Chondrocyte (in vitro differentiated cells): ENCODE results near the gene HAUS3. TPM values are rescaled to one million over a fixed set of nuclear protein-coding genes. Genes with fewer than 3 reads are reported as not detected.

ENCODE experiments used
- DNase-seq: peaks from one replicate; pipeline ENCODE4 v3.0.0; 2021; ENCODE audit warnings: mixed read lengths, low spot score
- H3K27ac Mint-ChIP-seq: one replicate; pipeline ENCODE4 v1.8.0; 2021; ENCODE audit warnings: mild to moderate bottlenecking, moderate library complexity, mixed read lengths; ENCODE audit not compliant: unreplicated experiment
- H3K27me3 Mint-ChIP-seq: 2 replicates; pipeline ENCODE4 v1.8.0; 2021; ENCODE audit warnings: low read depth, mixed read lengths
- H3K36me3 Mint-ChIP-seq: 2 replicates; pipeline ENCODE4 v1.8.0; 2021; ENCODE audit warnings: low read depth, mixed read lengths
- H3K4me1 Mint-ChIP-seq: 2 replicates; pipeline ENCODE4 v1.8.0; 2021; ENCODE audit warnings: low read depth, mild to moderate bottlenecking, mixed read lengths
- H3K4me3 Mint-ChIP-seq: one replicate; pipeline ENCODE4 v1.8.0; 2021; ENCODE audit warnings: mild to moderate bottlenecking, moderate library complexity, mixed read lengths; ENCODE audit not compliant: unreplicated experiment
- H3K9me3 Mint-ChIP-seq: 2 replicates; pipeline ENCODE4 v1.8.0; 2021; ENCODE audit warnings: low read depth, mixed read lengths
- total RNA-seq: library from RNA; stranded (reverse); gene quantifications from 3 replicates; pipeline ENCODE4 v1.2.1, GENCODE V29; 2021
- TF ChIP-seq, protein P1 (sequence below): fragments of 200-600 bp; sonication (generic); IDR thresholded peaks from 2 replicates; pipeline ENCODE4 v1.5.0; 2021; ENCODE audit warnings: antibody characterized with exemption, mild to moderate bottlenecking, moderate library complexity

HAUS3 gene
- total RNA-seq, 1 donor from 2014 or later = 10.0 TPM

GRCh38 chr4:2261110-2261852, 19.4 kb upstream of the HAUS3 start:
- Mint-ChIP-seq H3K4me3 (peak overlapping the region; percentile 74), H3K9me3 (no peaks in the 10 kb centered on the region), H3K27ac (no peak overlapping the region), H3K36me3 (no peaks in the 10 kb centered on the region), H3K4me1 (peaks cover 18% of the 10 kb centered on the region), H3K27me3 (no peaks in the 10 kb centered on the region)
- TF ChIP-seq, protein P1, sequence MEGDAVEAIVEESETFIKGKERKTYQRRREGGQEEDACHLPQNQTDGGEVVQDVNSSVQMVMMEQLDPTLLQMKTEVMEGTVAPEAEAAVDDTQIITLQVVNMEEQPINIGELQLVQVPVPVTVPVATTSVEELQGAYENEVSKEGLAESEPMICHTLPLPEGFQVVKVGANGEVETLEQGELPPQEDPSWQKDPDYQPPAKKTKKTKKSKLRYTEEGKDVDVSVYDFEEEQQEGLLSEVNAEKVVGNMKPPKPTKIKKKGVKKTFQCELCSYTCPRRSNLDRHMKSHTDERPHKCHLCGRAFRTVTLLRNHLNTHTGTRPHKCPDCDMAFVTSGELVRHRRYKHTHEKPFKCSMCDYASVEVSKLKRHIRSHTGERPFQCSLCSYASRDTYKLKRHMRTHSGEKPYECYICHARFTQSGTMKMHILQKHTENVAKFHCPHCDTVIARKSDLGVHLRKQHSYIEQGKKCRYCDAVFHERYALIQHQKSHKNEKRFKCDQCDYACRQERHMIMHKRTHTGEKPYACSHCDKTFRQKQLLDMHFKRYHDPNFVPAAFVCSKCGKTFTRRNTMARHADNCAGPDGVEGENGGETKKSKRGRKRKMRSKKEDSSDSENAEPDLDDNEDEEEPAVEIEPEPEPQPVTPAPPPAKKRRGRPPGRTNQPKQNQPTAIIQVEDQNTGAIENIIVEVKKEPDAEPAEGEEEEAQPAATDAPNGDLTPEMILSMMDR = no peak
- DNase-seq = peak; percentile 83

- no peak overlapping the region for H3K27ac Mint-ChIP-seq
- H3K27me3 Mint-ChIP-seq = no peaks in the 10 kb centered on the region
- H3K4me3 Mint-ChIP-seq = peak overlapping the region; percentile 74
- DNase-seq = peak; percentile 79
- H3K4me1 Mint-ChIP-seq = peaks cover 16% of the 10 kb centered on the region
- no peaks in the 10 kb centered on the region for H3K9me3 Mint-ChIP-seq
- no peaks in the 10 kb centered on the region for H3K36me3 Mint-ChIP-seq
- TF ChIP-seq, protein P1 = no peak
Observed at GRCh38 chr4:2260344-2261109, 18.6 kb upstream of the HAUS3 start.

DNA sequence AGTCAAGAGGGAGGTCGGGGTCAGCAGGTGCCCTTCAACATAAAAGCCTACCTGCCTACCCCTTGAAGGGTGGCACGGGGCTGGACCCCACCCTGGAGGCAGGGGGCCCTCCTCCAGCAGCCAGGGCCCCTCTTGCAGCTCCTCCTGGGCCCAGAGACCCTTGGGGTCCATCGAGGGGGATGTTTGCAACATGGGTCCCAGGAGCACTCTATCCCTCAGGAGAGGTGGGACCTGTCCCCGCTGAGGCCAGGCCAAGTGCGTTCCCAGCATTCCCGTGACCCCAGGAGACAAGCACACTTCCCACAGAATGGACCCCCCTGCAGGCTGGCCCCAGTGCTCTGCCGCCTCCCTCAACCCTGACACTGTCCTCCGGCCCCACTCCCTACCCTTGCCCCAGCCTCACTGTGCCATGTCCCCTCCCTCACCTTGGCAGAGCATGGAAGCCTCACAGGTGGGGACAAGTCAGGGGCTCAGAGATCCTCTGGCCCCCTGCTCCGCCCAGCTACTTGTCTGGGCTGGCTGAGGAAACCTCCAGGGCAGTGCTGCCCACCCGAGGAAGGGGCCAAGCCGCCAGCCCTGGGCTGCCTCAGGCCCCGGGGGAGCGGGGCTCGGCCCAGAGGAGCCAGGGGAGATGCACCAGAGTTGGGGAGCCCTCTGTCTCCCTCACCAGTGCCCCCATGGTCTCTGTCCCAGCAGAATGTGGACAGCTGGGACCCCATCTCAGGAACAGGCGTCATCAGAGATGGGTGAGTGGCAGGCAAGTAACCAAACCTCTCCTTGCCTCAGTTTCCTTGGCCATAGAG, 17.8 kb upstream of the HAUS3 start:
- Mint-ChIP-seq H3K9me3 (no peaks in the 10 kb centered on the region), H3K36me3 (peaks cover 3% of the 10 kb centered on the region), H3K4me1 (peaks cover 16% of the 10 kb centered on the region), H3K4me3 (peak overlapping the region; percentile 74), H3K27ac (no peak overlapping the region), H3K27me3 (no peaks in the 10 kb centered on the region)
- TF ChIP-seq, protein P1 = no peak
- peak; percentile 75 for DNase-seq

GRCh38 chr4:2259036-2259540, 17.2 kb upstream of the HAUS3 start:
- peak; percentile 88 for DNase-seq
- Mint-ChIP-seq H3K27ac (no peak overlapping the region), H3K4me1 (peaks cover 16% of the 10 kb centered on the region), H3K36me3 (peaks cover 10% of the 10 kb centered on the region), H3K27me3 (no peaks in the 10 kb centered on the region), H3K9me3 (no peaks in the 10 kb centered on the region), H3K4me3 (no peak overlapping the region)
- TF ChIP-seq, protein P1 = no peak
